Fibroblast of skin of right quadriceps (primary cell): ENCODE measurements around the gene CDY1B.
"Not testable (repeated sequence)": the region's sequence is repeated elsewhere in the genome, so short reads cannot be mapped to it uniquely, and the experiment has no call there.

Experiments used
- DNase-seq: peaks from one replicate; pipeline ENCODE4 v3.0.0-alpha.2; 2013

Gene CDY1B, protein sequence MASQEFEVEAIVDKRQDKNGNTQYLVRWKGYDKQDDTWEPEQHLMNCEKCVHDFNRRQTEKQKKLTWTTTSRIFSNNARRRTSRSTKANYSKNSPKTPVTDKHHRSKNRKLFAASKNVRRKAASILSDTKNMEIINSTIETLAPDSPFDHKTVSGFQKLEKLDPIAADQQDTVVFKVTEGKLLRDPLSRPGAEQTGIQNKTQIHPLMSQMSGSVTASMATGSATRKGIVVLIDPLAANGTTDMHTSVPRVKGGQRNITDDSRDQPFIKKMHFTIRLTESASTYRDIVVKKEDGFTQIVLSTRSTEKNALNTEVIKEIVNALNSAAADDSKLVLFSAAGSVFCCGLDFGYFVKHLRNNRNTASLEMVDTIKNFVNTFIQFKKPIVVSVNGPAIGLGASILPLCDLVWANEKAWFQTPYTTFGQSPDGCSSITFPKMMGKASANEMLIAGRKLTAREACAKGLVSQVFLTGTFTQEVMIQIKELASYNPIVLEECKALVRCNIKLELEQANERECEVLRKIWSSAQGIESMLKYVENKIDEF

DNA sequence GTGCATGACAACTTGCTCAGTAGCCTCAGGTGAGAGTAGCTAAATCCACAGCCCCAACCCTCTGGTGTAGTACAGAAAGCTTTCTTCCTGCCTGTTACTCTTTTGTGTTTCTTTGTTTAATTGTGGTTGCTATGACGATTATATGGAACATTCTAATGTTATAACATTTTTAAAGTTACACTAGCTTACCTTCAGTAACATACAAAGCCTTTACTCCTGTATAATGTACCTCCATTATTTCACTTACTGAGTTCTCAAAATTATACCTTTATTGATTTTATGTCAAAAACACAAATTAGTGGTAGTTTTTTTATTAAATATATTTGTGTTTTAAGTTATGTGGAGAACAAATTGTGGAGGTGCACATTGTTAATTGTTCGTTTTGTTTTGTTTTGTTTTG is at the start of gene CDY1B:
Gene CDY1B (minus strand): TSS at position 101 of the 400 bp plus-strand sequence. CDS start 331 bp downstream, outside the sequence.
- DNase-seq, result not testable (repeated sequence)

DNA sequence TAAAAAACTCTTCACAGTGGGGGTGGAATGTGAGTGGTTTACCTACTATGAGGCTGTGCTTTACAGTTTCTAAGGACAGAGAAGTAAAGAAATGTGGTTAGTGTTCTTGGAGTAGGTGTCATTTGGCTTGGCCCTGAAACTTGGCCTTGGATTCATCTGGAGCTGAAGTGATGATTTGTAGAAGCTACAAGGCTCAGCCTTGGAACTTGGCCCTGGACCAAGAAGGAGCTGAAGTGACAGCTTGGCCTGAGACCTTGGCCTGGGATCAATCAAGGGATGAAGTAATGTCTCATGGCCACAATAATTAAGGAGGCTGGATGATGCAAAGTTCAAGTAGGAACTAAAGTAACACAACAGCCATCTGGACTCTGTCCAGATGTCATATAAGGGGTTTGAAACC is 1.7 kb upstream of the CDY1B start:
- DNase-seq, result not testable (repeated sequence)

DNA sequence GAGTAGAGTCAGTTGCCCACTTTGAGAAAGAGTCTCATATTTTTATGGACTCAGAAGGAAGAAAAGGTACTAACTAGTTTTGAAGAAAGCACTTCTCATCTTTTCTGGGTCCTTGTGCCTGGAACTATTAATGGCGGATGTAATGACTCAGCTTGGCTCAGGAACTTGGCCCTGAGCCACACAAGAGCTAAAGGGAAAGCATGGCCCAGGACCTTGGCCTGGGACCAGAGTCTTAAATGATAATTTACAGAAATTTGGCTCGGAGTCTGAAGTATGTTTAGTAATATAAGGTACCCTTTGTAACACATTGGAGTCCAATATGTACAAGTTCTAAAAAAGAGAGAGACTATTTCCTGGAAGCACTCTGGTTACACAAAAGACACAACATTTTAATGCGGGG is 4.6 kb downstream of the CDY1B start:
- not testable (repeated sequence) for DNase-seq

DNA sequence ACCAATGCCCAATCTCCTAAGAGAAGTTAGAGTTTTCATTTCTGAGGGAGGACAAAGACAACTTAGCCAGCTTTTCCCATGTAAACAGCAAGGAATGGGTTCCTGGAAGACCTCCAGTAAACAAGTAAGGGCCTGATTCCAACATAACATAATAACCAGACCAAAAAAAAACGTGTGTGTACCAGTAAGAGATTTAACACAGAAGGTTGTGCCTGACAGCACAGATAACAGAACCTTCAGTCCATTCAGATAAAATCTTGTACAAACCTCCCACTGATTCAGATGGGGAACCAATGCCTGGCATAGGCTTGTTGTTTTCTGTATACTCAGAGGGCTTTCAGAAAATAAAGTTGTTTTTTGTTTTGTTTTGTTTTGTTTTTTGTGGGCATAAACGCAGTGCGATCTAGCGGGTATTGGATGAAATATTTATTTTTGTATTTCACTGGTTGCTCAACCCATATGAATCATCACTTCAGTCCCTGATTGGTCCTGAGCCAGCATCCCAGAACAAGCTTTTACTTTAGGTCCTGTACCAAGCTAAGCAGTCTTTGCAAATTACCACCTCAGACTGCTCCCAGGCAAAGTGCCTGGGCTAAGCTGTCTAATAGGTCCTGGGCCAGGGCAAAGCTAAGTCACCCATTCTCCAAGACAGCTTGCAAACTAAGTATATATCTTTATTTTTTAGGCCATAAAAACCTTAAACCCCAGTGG is 8.7 kb downstream of the CDY1B start:
- DNase-seq, result not testable (repeated sequence)

DNA sequence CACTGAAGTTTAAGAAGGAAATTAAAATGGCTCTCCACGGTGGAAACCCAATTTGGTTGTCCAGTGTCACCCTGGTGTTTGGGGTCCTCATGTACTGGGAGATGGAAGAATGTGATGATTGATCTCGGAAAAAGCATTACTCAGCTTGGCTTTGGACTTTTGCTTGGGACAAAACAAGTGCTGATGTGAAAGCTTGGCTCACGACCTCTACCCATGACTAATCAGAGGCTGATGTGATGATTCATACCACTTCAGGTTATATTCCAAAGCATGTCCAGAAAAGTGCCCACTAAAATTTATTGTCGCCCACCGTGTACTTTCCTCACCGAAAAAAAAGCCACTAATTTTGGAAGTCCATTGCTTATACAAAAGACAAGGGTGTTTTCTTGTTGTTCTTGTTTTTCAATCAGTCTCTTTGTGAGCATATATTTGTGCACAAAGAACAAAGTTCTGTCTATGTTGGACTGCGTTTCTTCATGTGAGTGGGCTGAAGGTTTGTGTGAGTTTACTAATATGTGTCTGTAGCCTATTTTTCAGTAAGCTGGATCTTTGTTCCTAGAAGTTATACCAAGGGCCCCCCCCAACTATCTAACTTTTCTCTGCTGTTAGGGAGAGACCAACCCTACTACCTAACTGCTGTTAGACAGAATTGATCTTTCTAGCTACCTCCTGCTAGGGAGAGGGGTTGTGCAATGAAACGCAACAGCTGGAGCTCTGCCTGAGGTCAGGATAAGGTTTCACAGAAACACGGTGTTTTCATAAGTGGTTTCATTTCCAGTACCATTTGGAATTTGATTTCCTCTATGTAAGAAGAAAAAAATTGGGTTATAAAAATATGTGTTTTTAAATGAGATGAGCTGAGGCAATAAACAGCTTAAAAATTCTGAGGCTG is 21.4 kb downstream of the CDY1B start:
- DNase-seq, result not testable (repeated sequence)
